Progenitor cell of endocrine pancreas (in vitro differentiated cells): ENCODE results near the gene AP3B2. TPM values are rescaled to one million over a fixed set of nuclear protein-coding genes. Genes with fewer than 3 reads are reported as not detected.

Experiments used
- DNase-seq: peaks from one replicate; pipeline ENCODE4 v3.0.0; 2021; ENCODE audit warnings: low spot score; ENCODE audit not compliant: unreplicated experiment
- H3K27ac Mint-ChIP-seq: 2 replicates; pipeline ENCODE4 v1.8.0; 2021; ENCODE audit warnings: mild to moderate bottlenecking, moderate library complexity, mixed read lengths
- H3K27me3 Mint-ChIP-seq: 2 replicates; pipeline ENCODE4 v1.8.0; 2021; ENCODE audit warnings: mixed read lengths
- H3K36me3 Mint-ChIP-seq: 2 replicates; pipeline ENCODE4 v1.8.0; 2022; ENCODE audit warnings: mixed read lengths; ENCODE audit not compliant: insufficient read depth
- H3K4me1 Mint-ChIP-seq: 2 replicates; pipeline ENCODE4 v1.8.0; 2021; ENCODE audit warnings: low read depth, mixed read lengths
- H3K4me3 Mint-ChIP-seq: 2 replicates; pipeline ENCODE4 v1.8.0; 2021; ENCODE audit warnings: low read depth, mild to moderate bottlenecking, moderate library complexity, mixed read lengths
- H3K9me3 Mint-ChIP-seq: 2 replicates; pipeline ENCODE4 v1.8.0; 2021; ENCODE audit warnings: low read depth, mixed read lengths
- CTCF ChIP-seq: fragments of 200-600 bp; sonication (generic); IDR thresholded peaks from one replicate; pipeline ENCODE4 v1.5.0; 2021; ENCODE audit warnings: antibody characterized with exemption, mild to moderate bottlenecking; ENCODE audit not compliant: unreplicated experiment
- total RNA-seq: library from RNA; stranded (reverse); gene quantifications from 2 replicates; pipeline ENCODE4 v1.2.1, GENCODE V29; 2021

AP3B2 gene
- total RNA-seq, 1 donor from 2014 or later = 14.4 TPM

DNA sequence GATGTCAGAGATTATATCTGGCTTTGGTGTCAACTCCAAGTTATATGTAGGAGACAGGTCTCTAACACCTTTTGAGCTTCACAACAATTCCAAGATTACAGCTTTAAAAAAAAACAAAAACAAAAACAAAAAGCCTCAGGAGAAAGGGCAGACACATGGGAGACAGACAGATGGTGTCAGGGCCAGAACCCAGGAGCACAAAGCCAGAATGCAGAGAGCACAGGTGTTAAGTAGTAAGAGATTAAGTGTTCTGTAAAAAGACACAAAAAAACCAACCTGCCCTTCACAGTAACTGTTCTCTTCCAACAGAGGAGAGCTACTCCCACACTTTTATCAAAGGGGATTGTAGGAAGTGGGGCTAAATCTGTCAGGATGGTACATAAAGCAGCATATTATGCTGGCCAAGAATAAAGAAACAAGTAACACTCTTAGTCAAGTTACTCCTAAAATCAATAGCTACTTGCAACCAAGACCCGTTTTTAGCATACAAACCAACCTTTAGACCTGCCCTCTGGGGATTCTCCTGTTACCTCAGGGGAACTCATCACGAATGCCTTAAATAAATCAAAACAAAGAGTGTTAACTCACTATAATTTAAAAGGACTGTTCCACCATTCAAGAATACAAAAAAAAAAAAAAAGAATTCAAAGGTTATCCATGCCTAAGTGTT is 68.4 kb downstream of the AP3B2 start:
- H3K4me1 Mint-ChIP-seq = peaks cover 1% of the 10 kb centered on the region

DNA sequence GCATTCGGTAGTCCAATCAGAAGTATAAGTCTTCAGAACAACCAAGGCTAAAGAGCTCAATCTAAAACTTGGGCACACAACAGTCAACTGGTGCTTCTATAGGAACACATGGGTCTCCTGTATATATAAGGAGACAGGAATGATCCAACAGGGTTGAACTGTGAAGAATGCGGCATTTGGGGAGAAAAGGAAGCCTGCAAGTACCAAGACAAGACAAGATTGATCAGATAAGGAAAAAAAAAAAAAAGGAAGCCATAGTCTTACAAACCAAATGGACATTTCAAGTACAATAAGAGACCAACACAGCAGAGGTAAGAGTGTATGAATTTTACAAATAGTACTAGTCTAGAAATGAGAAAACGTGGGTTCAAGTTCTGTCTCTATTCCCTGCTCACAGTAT is 69.0 kb downstream of the AP3B2 start:
- no peak for TF ChIP-seq CTCF
- no peak overlapping the region for H3K27ac Mint-ChIP-seq
- DNase-seq = no peak
- no peaks in the 10 kb centered on the region for H3K4me1 Mint-ChIP-seq
- H3K27me3 Mint-ChIP-seq = peaks cover 72% of the 10 kb centered on the region
- no peak overlapping the region for H3K4me3 Mint-ChIP-seq
- no peaks in the 10 kb centered on the region for H3K9me3 Mint-ChIP-seq
- H3K36me3 Mint-ChIP-seq = no peaks in the 10 kb centered on the region

More for the DNA sequence above, 68.4 kb downstream of the AP3B2 start:
- H3K9me3 Mint-ChIP-seq = no peaks in the 10 kb centered on the region
- DNase-seq = no peak
- H3K36me3 Mint-ChIP-seq = no peaks in the 10 kb centered on the region
- H3K27me3 Mint-ChIP-seq = peaks cover 72% of the 10 kb centered on the region
- no peak for TF ChIP-seq CTCF
- no peak overlapping the region for H3K27ac Mint-ChIP-seq
- no peak overlapping the region for H3K4me3 Mint-ChIP-seq

- peaks cover 35% of the 10 kb centered on the region for H3K27me3 Mint-ChIP-seq
- H3K4me1 Mint-ChIP-seq = no peaks in the 10 kb centered on the region
- no peak overlapping the region for H3K27ac Mint-ChIP-seq
- no peaks in the 10 kb centered on the region for H3K9me3 Mint-ChIP-seq
- no peaks in the 10 kb centered on the region for H3K36me3 Mint-ChIP-seq
- H3K4me3 Mint-ChIP-seq = no peak overlapping the region
- no peak for DNase-seq
- TF ChIP-seq CTCF = no peak
These were observed 73.9 kb downstream of the AP3B2 start for GRCh38 chr15:82635798-82636197.

DNA sequence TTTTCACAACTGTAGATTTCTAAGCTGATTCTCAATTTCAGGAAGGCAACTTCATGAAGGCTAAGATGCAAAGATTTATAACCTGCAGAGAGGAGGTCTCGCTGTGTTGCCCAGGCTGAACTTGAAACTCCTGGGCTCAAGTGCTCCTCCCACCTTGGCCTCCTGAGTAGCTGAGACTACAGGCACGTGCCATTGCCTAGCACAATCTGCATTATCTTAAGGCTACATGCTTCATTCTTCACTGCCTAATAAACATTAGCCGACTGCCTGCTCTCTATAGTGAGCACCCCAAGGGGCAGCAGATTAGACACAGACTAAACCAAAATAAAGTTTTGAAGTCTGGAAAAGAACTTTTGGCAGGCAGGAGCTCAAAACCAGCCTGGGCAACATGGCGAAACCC is 79.6 kb downstream of the AP3B2 start:
- Mint-ChIP-seq H3K4me3 (no peak overlapping the region), H3K27me3 (no peaks in the 10 kb centered on the region), H3K9me3 (no peaks in the 10 kb centered on the region), H3K4me1 (no peaks in the 10 kb centered on the region), H3K36me3 (no peaks in the 10 kb centered on the region), H3K27ac (no peak overlapping the region)
- no peak for DNase-seq
- TF ChIP-seq CTCF = no peak

- Mint-ChIP-seq H3K4me1 (no peaks in the 10 kb centered on the region), H3K27ac (no peak overlapping the region), H3K4me3 (no peak overlapping the region), H3K36me3 (no peaks in the 10 kb centered on the region), H3K9me3 (no peaks in the 10 kb centered on the region), H3K27me3 (no peaks in the 10 kb centered on the region)
- no peak for TF ChIP-seq CTCF
- no peak for DNase-seq
These were observed 84.5 kb downstream of the AP3B2 start for GRCh38 chr15:82625136-82625535.
